MCF 10A (cell line): ENCODE data around the gene GYG2. TPM values are rescaled to one million over a fixed set of nuclear protein-coding genes. Genes with fewer than 3 reads are reported as not detected.
"Not testable (repeated sequence)": the region's sequence is repeated elsewhere in the genome, so short reads cannot be mapped to it uniquely, and the experiment has no call there.

Experiments
- BruUV-seq: library from RNA; stranded (reverse); fragments of 400-500 nt; replicated peaks from 2 replicates; lab custom pipeline; 2021; lab: Mats Ljungman, UMichigan
- CTCF ChIA-PET: fragments of 300-600 bp; sonication (Branson Sonifier 250); formaldehyde crosslinking; extraction: SDS; loops from one replicate; lab custom pipeline; 2021; ENCODE audit warnings: antibody characterized with exemption, inconsistent platforms; lab: Yijun Ruan, JAX
- POLR2A ChIA-PET: fragments of 300-600, 350-650 bp; sonication (Branson Sonifier 250); formaldehyde crosslinking; extraction: SDS; loops from one replicate; lab custom pipeline; 2020; ENCODE audit warnings: antibody characterized with exemption, inconsistent platforms; lab: Yijun Ruan, JAX
- DNase-seq: peaks from one replicate; pipeline ENCODE4 v3.0.0-alpha.2; 2018; ENCODE audit not compliant: unreplicated experiment
- H3K27ac Mint-ChIP-seq: one replicate; pipeline ENCODE4 v1.8.0; 2022; ENCODE audit warnings: mild to moderate bottlenecking, low read depth, mixed read lengths; ENCODE audit not compliant: unreplicated experiment
- H3K27me3 Mint-ChIP-seq: one replicate; pipeline ENCODE4 v1.8.0; 2022; ENCODE audit warnings: mixed read lengths; ENCODE audit not compliant: insufficient read depth, unreplicated experiment
- H3K36me3 Mint-ChIP-seq: one replicate; pipeline ENCODE4 v1.8.0; 2022; ENCODE audit warnings: mild to moderate bottlenecking, moderate library complexity, mixed read lengths; ENCODE audit not compliant: insufficient read depth, unreplicated experiment
- H3K4me1 Mint-ChIP-seq: one replicate; pipeline ENCODE4 v1.8.0; 2022; ENCODE audit warnings: mixed read lengths; ENCODE audit not compliant: insufficient read depth, unreplicated experiment
- H3K4me3 Mint-ChIP-seq: one replicate; pipeline ENCODE4 v1.8.0; 2022; ENCODE audit warnings: mild to moderate bottlenecking, moderate library complexity, mixed read lengths; ENCODE audit not compliant: unreplicated experiment
- H3K9me3 Mint-ChIP-seq: one replicate; pipeline ENCODE4 v1.8.0; 2022; ENCODE audit warnings: mixed read lengths; ENCODE audit not compliant: unreplicated experiment
- intact Hi-C: fragments of 100-400 bp; cut with micrococcal nuclease; formaldehyde crosslinking; loops from 2 replicates; pipeline ENCODE4 v1.14.1; 2022
- total RNA-seq: library from RNA; stranded (reverse); gene quantifications from 2 replicates; pipeline ENCODE4 v1.2.3, GENCODE V29; 2022
- TF ChIP-seq, protein P1 (sequence below): fragments of 200-600 bp; IDR thresholded peaks from one replicate; pipeline ENCODE4 v1.8.0; 2022; ENCODE audit warnings: antibody characterized with exemption, mild to moderate bottlenecking; ENCODE audit not compliant: unreplicated experiment

The GYG2 gene
- total RNA-seq, 1 experiment from 2014 or later, result not detected

DNA sequence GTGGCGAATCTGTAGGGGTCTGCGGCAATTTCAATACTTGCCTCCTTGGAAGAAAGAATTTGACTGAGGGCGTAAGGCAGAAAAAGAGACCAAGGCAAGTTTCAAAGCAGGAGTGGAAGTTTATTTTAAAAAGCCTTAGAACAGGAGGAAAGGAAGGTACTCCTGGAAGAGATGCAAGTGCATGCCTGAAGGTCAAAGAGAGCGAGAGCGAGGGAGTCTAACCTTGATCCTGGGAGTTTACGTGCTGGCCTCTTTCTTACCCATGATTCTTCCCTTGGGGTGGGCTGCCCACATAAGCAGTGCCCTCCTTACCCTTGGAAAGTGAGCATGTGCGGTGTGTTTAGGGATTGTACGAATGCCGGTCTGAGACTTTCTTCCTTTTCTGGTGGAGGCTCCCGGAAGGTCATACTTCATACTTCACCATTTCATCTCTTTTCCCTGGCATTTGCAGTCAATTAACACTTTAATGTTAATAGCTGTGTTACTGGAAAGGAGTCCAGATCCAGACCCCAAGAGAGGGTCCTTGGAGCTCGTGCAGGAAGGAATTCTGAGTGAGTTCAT lies 60.4 kb downstream of the GYG2 start:
- no TSS peak for BruUV-seq
- no peak overlapping the region for H3K27ac Mint-ChIP-seq

DNA sequence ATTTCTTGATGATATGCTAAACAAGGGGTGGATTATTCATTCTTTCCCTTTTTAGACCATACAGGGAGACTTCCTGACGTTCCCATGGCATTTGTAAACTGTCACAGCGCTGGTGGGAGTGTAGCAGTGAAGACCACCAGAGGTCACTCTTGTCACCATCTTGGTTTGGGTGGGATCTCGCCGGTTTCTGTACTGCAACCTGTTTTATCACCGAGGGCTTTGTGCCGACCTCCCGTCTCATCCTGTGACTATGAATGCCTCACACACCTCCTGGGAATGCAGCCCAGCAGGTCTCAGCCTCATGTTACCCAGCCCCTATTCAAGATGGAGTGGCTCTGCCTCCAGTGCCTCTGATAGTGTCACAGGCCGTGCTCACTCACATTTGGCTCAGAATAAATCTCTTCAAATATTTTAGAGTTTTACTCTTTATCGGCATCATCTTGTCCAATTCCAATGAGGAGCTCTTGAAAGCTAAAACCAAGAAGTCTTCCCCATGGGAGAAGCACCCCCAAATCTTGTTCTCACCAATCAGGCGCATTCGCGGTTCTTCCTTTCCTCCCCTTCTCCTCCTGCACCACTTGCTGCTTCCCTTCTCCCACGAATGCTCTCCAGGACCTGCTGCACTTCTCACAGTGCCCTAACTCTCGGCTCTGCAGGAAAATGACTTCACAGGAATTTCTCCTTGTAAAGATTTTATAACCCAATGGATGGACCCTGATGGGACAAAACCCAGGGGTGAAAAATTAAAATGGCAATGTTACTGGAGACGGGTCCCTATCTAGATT lies 61.2 kb downstream of the GYG2 start:
- DNase-seq, H3K4me1 Mint-ChIP-seq, intact Hi-C loops, H3K27me3 Mint-ChIP-seq, BruUV-seq, H3K27ac Mint-ChIP-seq, POLR2A ChIA-PET, H3K9me3 Mint-ChIP-seq, H3K36me3 Mint-ChIP-seq: not testable (repeated sequence)
- H3K4me3 Mint-ChIP-seq, result peak overlapping the region; percentile 68
- TF ChIP-seq, protein P1, sequence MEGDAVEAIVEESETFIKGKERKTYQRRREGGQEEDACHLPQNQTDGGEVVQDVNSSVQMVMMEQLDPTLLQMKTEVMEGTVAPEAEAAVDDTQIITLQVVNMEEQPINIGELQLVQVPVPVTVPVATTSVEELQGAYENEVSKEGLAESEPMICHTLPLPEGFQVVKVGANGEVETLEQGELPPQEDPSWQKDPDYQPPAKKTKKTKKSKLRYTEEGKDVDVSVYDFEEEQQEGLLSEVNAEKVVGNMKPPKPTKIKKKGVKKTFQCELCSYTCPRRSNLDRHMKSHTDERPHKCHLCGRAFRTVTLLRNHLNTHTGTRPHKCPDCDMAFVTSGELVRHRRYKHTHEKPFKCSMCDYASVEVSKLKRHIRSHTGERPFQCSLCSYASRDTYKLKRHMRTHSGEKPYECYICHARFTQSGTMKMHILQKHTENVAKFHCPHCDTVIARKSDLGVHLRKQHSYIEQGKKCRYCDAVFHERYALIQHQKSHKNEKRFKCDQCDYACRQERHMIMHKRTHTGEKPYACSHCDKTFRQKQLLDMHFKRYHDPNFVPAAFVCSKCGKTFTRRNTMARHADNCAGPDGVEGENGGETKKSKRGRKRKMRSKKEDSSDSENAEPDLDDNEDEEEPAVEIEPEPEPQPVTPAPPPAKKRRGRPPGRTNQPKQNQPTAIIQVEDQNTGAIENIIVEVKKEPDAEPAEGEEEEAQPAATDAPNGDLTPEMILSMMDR, result peak; percentile 16
- CTCF ChIA-PET, result interaction anchor here (0.6 to 0.7 kb wide), 2 partner anchors 40 to 640 kb away, joined by 3 read pairs; no protein-coding TSS in a partner anchor

More for the DNA sequence above, 60.4 kb downstream of the GYG2 start:
- ChIA-PET CTCF (interaction anchor here (0.6 to 0.7 kb wide), 2 partner anchors 14 to 640 kb away, joined by 3 read pairs; no protein-coding TSS in a partner anchor), POLR2A (no interaction called here)
- no peak for DNase-seq
- H3K4me3 Mint-ChIP-seq, result peak overlapping the region; percentile 68
- H3K9me3 Mint-ChIP-seq, result no peaks in the 10 kb centered on the region
- intact Hi-C loops, result no loop called here
- no peaks in the 10 kb centered on the region for H3K27me3 Mint-ChIP-seq
- peaks cover 10% of the 10 kb centered on the region for H3K4me1 Mint-ChIP-seq
- no peaks in the 10 kb centered on the region for H3K36me3 Mint-ChIP-seq
- TF ChIP-seq, protein P1, result no peak

DNA sequence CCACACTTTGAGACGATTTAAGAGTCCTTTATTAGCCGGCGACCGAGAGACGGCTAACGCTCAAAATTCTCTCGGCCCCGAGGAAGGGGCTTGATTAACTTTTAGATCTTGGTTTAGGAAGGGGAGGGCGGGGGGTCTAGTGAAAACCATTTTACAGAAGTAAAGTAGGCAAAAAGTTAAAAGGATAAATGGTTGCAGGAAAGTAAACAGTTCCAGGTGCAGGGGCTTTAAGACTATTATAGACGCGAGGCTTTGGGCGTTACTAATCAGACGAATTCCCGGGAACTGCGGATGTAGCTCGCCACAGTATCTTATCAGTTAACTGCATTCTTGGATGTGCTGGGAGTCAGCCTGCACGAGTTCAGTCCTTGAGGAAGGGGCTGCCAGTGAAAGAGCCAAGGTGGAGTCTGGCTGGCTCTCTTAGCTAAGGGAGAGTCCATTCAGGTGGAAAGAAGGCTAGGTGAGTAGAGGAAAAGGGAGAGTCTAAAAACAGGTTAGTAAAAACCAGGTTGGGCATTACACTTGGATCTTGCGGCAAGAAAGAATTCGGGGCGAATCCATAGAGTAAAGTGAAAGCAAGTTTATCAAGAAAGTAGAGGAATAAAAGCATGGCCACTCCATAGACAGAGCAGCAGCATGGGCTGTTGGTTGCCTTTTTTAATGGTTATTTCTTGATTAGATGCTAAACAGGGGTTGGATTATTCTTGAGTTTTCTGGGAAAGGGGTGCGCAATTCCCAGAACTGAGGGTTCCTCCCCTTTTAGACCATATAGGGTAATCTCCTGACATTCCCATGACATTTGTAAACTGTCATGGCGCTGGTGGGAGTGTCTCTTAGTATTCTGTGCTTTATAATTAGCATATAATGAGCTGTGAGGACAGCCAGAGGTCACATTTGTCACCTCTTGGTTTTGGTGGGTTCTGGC lies 62.1 kb downstream of the GYG2 start:
- DNase-seq, H3K27ac Mint-ChIP-seq, H3K36me3 Mint-ChIP-seq, intact Hi-C loops, H3K4me1 Mint-ChIP-seq, POLR2A ChIA-PET, BruUV-seq, H3K9me3 Mint-ChIP-seq, H3K27me3 Mint-ChIP-seq: not testable (repeated sequence)
- CTCF ChIA-PET, result interaction anchor here (0.7 kb wide), 1 partner anchor 39 kb away, joined by 3 read pairs; no protein-coding TSS in a partner anchor
- peak overlapping the region; percentile 68 for H3K4me3 Mint-ChIP-seq

DNA sequence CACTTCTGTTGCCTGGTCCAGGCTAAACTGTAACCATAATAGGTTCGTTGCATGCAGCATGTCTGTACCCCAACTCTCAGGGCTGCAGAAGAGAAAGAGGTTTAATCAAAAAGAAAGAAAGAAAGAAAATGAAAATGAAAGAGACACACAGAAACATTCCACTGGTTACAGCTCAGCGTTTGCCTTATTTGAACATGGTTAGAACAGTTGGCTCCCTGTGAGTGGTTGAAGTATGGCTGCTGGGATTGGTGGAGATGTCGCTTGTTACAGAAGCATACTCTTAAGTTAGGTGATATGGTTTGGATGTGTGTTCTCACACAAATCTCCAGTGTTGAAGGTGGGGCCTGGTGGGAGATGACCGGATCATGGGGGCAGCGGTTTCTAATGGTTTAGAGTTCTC lies 64.1 kb downstream of the GYG2 start:
- POLR2A ChIA-PET, result no interaction called here

More for the DNA sequence above, 64.1 kb downstream of the GYG2 start:
- BruUV-seq, result no TSS peak
- TF ChIP-seq, protein P1, result no peak
- peaks cover 18% of the 10 kb centered on the region for H3K4me1 Mint-ChIP-seq
- CTCF ChIA-PET, result interaction anchor here (0.6 kb wide), 1 partner anchor 73 kb away, joined by 3 read pairs; no protein-coding TSS in a partner anchor
- intact Hi-C loops, result no loop called here
- no peaks in the 10 kb centered on the region for H3K9me3 Mint-ChIP-seq
- H3K27me3 Mint-ChIP-seq, result no peaks in the 10 kb centered on the region
- H3K27ac Mint-ChIP-seq, result no peak overlapping the region
- DNase-seq, result no peak
- no peaks in the 10 kb centered on the region for H3K36me3 Mint-ChIP-seq
- no peak overlapping the region for H3K4me3 Mint-ChIP-seq
